ENCODE data around the gene MAPKAPK5.
"Not testable (repeated sequence)": the region's sequence is repeated elsewhere in the genome, so short reads cannot be mapped to it uniquely, and the experiment has no call there.

The MAPKAPK5 gene

GRCh38 chr12:111943929-111944328 lies 101.9 kb downstream of the MAPKAPK5 start:
- Histone ChIP-seq H3K4me1 (ENCODE audit: insufficient read depth, insufficient read length) (no peaks in the 10 kb centered on the region), H3K27me3 (ENCODE audit: insufficient read depth, insufficient read length) (no peaks in the 10 kb centered on the region), H3K36me3 (ENCODE audit: insufficient read depth, insufficient read length, low read length) (no peaks in the 10 kb centered on the region), H3K9me3 (ENCODE audit: insufficient read depth, low read length) (no peaks in the 10 kb centered on the region), H3K4me3 (ENCODE audit: insufficient read length, low read depth) (no peak overlapping the region), H3K9ac (ENCODE audit: insufficient read length, low read depth) (no peak overlapping the region)
- no peak for DNase-seq (ENCODE audit: low read depth, low spot score)
- TF ChIP-seq SUZ12 (IDR thresholded peaks at IDR 0.05; ENCODE audit: extremely low read depth, insufficient read depth, insufficient read length), result no peak
- TF ChIP-seq YY1 (IDR thresholded peaks at IDR 0.05; ENCODE audit: insufficient read depth, insufficient read length), result no peak
- TF ChIP-seq ZNF274 (IDR thresholded peaks at IDR 0.05; ENCODE audit: low read depth, low read length), result no peak

DNA sequence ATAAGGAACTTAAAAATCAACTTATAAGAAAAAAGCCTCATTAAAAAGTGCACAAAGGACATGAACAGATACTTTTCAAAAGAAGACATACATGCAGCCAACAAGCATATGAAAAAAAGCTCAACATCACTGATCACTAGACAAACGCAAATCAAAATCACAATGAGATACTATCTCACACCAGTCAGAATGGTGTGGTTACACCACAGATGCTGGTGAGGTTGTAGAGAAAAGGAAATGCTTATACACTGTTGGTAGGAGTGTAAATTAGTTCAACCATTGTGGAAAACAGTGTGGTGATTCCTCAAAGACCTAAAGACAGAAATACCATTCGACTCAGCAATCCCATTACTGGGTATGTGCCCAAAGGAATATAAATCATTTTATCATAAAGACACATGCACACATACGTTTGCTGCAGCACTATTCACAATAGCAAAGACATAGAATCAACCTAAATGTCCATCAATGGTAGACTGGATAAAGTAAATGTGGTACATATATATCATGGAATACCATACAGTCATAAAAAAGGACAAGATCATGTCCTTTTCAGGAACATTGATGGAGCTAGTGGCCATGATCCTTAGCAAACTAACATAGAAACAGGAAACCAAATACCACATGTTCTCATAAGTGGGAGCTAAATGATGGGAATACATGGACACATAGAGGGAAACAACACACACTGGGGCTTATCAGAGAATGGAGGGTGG lies 109.1 kb downstream of the MAPKAPK5 start:
- peaks cover 27% of the 10 kb centered on the region for H3K9me3 ChIP-seq (ENCODE audit: insufficient read depth, low read length)
- not testable (repeated sequence) for H3K4me3 ChIP-seq (ENCODE audit: insufficient read length, low read depth); H3K27me3 ChIP-seq (ENCODE audit: insufficient read depth, insufficient read length); H3K36me3 ChIP-seq (ENCODE audit: insufficient read depth, insufficient read length, low read length); H3K4me1 ChIP-seq (ENCODE audit: insufficient read depth, insufficient read length); H3K9ac ChIP-seq (ENCODE audit: insufficient read length, low read depth); DNase-seq (ENCODE audit: low read depth, low spot score)
